Posterior cingulate gyrus (tissue), 11 donors: ENCODE results near the gene FAM3B.

Experiments used
- DNase-seq, 10 donors: peaks; one replicate each; pipeline versions ENCODE4 v3.0.0 to v3.0.0-alpha.2; 2020 to 2021; ENCODE audit warnings: mixed read lengths in 3 of 10
- intact Hi-C: fragments of 100-400 bp; cut with DNase I; formaldehyde crosslinking; loops from one replicate; pipeline ENCODE4 v1.15.1; 2023

The FAM3B gene

DNA sequence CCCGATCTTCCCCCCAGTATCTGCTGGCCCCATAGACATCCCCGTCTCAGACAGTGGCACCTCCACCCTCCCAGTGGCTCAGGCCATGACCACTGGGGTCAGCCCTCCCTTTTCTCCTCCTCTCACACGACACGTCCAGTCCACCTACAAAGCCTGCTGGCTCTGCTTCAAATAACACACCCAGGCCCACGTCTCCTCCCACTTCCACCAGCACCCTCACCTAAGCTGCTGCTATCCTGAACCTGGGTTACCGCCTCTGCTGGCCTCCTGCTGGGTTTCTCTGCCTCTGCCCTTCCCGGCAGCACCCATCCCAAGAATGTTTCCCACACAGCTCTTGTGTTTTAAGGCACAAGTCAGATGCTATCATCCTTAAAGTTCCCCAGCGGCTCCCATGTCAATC, 71.2 kb downstream of the FAM3B start:
- no peak for DNase-seq
- intact Hi-C loops: no loop called here

DNA sequence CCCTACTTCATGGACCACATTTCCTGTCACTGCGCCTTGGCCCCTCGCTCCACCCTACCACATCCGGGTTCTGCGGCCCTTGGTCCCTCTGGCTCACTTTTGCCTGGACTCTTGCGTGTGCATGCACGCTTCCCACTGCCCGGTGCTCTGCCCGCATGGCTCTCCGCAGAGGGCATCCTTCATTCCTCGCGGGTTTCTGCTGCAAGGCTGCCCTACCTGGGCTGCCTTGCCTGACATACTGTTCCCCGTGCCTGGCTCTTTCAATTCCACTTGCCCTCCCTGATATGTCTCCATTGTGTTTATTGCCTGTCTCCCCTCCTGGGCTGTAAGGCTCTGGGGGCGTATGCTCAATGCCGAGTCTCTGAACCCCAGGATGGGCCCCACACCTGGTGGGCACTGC, 71.7 kb downstream of the FAM3B start:
- intact Hi-C loops: no loop called here
- no peak for DNase-seq

DNA sequence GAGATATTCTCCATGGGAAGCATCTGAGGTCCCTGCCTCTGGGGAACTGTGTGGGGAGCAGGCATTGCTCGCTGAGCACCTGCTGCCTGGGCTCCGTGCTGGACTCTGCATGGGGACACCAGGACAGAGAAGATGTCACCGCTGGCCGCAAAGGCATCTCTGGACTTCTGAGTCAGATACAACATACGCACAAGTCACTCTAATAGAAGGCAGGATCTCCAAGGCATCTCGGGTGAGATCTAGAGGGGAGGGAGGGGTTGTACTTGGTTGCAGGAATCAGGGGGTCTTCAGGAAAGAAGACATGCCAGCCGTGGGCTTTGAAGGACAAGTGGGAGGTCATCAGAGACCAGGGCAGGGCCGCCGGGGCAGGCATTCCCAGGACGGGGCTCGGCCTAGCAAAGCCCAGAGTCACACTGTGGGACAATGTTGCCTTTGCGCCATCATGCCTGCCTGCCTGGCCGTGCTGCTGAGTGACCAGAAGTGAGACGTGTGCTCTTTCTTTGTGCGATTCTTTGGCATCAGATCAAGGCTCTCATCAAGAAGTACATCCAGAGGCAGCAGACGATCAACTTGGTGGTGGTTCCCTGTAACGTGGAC, 73.5 kb downstream of the FAM3B start:
- intact Hi-C loops: no loop called here

DNA sequence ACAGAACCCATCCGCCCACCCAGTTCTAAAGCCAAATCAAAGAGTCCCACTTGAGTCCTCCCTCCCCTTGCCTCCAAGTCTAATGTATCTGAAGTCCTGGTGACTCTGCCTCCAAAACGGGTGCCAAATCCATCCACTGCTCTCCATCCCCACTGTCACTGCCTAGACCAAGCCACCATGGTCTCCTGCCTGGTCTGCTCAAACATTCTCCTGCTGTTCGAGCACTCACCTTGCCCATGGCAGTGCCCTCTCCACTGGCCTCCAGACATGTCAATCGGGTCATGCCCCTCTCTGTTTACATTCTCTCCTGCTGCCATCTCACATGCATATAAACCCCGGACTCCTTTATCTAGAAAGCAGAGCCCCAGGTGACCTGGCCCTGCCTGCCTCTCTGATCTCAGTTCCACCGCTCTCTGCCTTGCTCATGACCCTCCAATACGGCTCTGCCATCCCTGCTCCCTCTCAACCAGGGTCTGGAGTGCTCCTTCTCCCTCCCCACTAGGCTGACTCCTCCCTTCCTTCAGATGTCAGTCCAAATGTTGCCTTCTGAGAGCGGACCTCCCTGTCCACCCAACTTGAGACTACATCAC, 77.4 kb downstream of the FAM3B start:
- DNase-seq: peak in 1 of 10 donors; percentile 26
- intact Hi-C loops: no loop called here

More for the DNA sequence above, 73.5 kb downstream of the FAM3B start:
- no peak for DNase-seq

DNA sequence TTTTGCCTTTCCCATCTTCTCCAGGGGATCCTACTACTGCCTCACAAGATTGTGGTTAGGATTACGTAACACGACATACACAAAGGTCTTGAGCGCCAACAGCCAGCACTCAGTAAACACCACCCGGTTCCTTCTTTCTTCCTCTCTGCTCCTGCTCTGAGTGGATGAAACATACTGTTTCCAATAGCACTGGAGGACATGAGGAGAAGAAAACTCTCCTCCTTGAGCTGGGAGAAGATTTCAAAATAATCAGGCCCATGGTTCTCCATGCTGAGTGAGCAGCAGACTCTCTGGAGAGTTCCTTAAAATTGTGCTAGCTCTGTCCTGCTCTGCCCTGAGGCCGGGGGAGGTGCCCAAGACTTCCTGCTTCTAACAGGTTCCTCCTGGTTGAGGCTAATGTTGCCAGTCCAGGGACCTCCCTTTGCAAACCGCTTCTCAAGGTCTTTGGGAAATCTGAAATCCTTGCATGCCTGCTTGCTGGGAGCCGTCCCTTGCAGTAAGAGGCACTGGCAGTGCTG, 80.0 kb downstream of the FAM3B start:
- intact Hi-C loops: no loop called here
- peak in 1 of 10 donors; percentile 77 for DNase-seq

DNA sequence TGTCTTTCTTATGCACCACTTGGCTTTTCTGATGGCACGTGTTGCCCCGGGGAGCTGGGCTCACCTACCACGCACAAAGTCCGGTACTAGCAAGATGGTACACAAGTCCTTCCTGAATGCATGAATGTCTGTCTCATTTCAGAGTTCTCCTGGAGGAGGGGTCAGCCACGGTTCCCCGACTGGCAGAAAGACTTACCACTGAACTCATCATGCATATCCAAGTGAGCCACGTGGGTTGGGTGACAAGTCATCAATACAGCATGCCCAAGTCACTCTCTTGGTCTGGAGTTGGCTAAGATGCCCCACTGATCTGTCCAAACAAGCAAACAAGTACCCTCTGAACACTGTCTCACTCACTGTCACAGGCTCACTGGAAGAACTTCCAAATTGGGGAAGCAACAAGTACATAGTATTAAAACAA, 80.9 kb downstream of the FAM3B start:
- intact Hi-C loops: no loop called here
- peak in 1 of 10 donors; percentile 55 for DNase-seq

DNA sequence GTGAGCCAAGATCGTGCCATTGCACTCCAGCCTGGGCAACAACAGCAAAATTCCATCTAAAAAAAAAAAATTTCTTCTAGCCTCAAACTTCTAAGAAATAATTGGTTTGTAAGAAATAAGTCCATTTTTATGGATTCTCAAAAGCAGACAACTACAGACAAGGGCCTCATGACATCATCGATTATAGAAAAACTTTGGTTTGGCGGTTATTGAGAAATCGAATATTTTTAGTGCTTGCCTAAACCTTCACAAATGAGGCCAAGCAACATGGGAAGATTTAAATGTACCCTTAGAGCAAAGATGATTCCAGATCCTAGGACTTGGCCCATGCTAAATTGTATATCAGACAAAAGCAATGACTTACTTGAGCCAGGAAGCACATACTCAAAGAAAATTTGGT, 81.7 kb downstream of the FAM3B start:
- no peak for DNase-seq
- intact Hi-C loops: no loop called here

DNA sequence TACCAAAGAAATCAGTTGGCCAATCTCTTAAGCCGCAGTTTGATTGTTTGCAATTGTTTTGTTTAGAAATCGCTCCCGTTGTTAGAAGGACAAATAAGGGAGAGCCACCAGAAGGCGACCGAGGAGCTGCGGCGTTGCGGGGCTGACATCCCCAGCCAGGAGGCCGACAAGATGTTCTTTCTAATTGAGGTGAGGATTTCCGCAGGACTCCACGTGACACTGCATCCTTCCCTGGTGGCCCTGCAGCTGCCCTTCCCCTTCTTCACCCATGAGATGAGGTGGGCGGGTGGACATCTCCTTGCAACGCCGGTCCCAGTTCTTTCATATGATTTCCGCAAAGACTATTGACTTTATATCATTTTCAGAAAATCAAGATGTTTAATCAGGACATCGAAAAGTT, 82.2 kb downstream of the FAM3B start:
- intact Hi-C loops: no loop called here
- DNase-seq: peak in 1 of 10 donors; percentile 19

DNA sequence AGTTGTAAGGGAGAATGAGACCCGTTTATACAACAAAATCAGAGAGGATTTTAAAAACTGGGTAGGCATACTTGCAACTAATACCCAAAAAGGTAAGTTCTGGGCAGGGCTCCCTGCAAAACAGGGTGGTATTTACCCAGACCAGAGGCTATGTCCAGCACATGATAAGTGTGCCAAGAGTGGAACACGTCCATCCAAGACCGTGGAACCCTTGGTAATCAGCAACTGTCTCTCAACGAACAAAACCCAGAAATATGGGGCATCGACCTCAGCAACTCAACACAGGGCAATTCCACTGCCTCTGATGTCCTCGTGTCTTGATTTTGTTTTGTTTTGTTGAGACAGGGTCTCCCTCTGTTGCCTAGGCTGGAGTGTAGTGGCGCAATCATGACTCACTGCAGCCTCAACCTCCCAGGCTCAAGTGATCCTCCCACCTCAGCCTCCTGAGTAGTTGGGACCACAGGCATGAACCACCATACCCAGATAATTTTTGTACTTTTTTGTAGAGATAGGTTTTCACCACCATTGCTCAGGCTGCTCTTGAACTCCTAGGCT, 82.7 kb downstream of the FAM3B start:
- intact Hi-C loops: no loop called here
- DNase-seq: no peak

DNA sequence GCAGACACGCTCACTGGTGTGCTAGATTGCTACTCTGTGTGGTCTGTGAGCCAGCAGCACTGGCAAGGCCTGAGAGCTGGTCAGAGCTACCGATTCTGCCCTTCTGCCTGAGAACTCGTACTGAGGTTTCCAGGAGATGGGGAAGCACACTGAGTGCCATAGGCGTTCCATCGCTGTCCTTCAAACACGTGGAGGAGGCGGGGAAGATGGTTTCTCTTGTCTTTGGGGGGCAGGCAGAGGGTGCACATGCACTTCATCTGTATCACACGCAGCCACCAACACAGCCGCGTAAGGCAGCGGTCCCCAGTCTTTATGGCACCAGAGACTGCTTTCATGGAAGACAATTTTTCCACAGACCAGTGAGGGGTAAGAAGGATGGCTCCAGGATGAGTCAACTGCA, 85.6 kb downstream of the FAM3B start:
- DNase-seq: peak in 1 of 10 donors; percentile 60
- intact Hi-C loops: no loop called here

DNA sequence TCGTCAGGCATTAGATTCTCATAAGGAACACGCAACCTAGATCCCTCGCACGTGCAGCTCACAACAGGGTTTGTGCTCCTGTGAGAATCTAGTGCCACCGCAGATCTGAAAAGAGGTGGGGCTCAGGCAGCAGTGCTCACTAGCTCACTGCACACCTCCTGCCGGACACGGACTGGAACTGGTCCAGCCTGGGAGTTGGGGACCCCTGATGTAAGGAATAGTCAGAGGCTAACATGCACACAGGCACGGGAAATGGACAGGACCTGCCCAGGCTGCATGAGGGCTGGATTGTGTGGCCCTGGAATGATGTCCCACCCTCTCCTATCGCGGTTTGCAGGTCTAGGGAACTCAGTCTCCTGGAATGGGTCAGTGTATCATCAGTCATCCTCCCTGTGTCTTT, 86.2 kb downstream of the FAM3B start:
- intact Hi-C loops: no loop called here
- peak in 1 of 10 donors; percentile 53 for DNase-seq

DNA sequence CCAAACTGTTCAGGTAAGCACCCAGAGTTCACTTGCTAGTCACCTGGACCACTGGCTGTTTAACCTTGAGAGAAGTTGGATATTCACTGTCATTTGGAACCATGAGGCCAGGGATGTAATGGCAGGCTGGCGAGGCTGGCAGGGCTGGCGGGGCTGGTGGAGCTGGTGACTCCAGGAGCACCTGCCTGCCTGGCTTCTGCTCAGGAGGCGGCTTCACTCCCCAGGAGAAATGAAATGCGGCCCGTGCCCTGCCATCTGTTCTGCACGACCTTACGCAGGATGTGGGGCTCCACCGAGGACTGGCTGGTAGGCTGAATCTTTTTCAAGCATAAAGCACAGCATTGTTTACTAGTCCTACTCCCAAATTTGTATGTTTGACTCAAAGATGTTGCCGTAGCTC, 86.7 kb downstream of the FAM3B start:
- peak in 1 of 10 donors; percentile 47 for DNase-seq
- intact Hi-C loops: no loop called here

DNA sequence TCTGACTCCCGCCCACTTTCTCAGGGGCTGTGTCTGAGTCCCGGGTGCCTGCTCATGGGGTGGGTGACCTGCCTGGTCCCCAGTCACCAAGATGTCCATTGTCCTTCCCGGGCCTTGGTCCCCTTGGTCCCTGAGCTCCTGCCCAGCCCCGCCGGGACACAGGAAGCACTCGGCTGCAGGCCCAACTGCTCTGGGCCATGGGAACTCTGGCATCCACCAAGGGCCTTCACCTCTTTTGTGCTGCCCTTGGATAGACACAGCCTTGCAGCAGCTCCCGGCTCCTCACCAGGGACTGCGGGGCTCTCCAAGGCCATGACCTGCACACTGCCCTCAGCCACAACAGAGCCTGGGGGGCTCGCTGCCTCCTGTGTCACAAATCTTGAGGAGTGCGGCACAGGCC, 87.4 kb downstream of the FAM3B start:
- peak in 1 of 10 donors; percentile 55 for DNase-seq
- intact Hi-C loops: no loop called here

DNA sequence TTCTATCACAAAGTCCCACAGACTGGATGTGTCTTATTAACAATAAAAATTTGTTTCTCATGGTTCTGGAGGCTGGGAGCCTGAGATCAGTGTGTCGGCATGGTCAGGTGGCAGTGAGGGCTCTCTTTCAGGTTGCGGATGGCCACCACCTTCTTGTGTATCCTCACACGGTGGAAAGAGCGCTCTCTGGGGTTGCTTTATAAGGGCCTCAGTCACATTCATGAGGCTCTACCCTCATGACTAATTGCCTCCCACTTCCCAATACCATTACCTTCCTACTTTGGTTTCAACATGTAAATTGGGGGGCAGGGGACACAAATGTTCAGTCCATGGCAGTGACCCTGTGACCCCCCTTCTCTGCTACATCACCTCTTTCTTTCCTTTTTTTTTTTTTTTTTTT, 88.7 kb downstream of the FAM3B start:
- DNase-seq: peak in 1 of 10 donors; percentile 66
- intact Hi-C loops: no loop called here

DNA sequence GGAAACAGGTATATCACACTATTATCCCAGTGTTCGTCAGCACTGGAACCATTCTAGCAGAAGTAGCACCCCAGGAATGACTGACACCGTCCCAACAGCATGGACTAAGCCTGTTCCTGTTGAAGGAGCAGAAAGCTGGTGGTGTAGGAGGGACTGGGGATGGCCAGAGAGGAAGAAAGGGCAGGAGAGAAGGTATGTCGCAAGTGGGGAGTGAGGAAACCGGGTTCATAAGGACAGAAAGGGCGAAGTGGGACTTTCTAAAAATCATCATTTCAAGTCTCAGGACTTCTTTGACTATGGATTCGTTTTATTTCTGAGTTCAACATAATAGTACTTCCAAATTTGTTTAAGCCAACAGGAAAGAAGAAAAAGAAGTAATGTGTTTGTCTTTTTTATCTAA, 89.7 kb downstream of the FAM3B start:
- intact Hi-C loops: no loop called here
- DNase-seq: no peak
